ENCODE results near the gene ATXN2.

DNA sequence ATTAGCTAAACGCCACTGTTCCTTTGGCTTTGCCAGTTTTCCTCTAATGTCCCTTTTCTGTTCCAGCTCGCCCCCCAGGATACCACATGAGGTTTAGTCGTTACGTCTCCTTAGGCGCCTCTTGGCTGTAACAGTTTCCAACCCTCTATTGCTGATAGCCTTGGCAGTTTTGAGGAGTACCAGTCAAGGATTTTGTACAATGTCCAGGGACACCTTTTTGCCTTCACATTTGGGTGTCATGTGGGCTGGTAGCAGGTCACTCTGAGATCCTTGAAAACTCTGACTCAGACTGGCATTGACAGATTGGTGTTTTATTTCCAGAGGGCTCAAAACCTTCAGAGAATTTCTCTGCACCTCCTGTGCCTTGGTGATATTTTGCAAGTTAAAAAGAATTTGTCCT, 179.3 kb downstream of the ATXN2 start:
- TF ChIP-seq DPF2 (IDR thresholded peaks at IDR 0.05) (no peak), HNRNPK (IDR thresholded peaks at IDR 0.05; ENCODE audit: low read depth, low read length, poor library complexity, severe bottlenecking) (no peak), TSHZ1 (CRISPR knock-in tag; IDR thresholded peaks at IDR 0.05) (no peak), DIDO1 (tag; IDR thresholded peaks at IDR 0.05; ENCODE audit: low read depth) (no peak), SP2 (IDR thresholded peaks at IDR 0.05; ENCODE audit: extremely low read depth, low read depth, low read length, poor library complexity, severe bottlenecking) (no peak), TAF1 (IDR thresholded peaks at IDR 0.05; ENCODE audit: control insufficient read depth, extremely low read depth, insufficient read depth, low read length, severe bottlenecking) (no peak), RNF2 (IDR thresholded peaks at IDR 0.05) (no peak)
- TF ChIP-seq, protein P1, sequence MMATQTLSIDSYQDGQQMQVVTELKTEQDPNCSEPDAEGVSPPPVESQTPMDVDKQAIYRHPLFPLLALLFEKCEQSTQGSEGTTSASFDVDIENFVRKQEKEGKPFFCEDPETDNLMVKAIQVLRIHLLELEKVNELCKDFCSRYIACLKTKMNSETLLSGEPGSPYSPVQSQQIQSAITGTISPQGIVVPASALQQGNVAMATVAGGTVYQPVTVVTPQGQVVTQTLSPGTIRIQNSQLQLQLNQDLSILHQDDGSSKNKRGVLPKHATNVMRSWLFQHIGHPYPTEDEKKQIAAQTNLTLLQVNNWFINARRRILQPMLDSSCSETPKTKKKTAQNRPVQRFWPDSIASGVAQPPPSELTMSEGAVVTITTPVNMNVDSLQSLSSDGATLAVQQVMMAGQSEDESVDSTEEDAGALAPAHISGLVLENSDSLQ (IDR thresholded peaks at IDR 0.05), result no peak
- TF ChIP-seq, protein P2, sequence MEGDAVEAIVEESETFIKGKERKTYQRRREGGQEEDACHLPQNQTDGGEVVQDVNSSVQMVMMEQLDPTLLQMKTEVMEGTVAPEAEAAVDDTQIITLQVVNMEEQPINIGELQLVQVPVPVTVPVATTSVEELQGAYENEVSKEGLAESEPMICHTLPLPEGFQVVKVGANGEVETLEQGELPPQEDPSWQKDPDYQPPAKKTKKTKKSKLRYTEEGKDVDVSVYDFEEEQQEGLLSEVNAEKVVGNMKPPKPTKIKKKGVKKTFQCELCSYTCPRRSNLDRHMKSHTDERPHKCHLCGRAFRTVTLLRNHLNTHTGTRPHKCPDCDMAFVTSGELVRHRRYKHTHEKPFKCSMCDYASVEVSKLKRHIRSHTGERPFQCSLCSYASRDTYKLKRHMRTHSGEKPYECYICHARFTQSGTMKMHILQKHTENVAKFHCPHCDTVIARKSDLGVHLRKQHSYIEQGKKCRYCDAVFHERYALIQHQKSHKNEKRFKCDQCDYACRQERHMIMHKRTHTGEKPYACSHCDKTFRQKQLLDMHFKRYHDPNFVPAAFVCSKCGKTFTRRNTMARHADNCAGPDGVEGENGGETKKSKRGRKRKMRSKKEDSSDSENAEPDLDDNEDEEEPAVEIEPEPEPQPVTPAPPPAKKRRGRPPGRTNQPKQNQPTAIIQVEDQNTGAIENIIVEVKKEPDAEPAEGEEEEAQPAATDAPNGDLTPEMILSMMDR (IDR thresholded peaks at IDR 0.05 in 2 of 3, conservative IDR thresholded peaks at IDR 0.05 in 1 of 3; ENCODE audit: insufficient read depth in 2 of 3, low read depth in 1 of 3, low read length in 3 of 3), result no peak

Data from K562 (cell line).